Astrocyte (in vitro differentiated cells and primary cell): Measurements from ENCODE around the gene SLC22A4. TPM values are rescaled to one million over a fixed set of nuclear protein-coding genes. Genes with fewer than 3 reads are reported as not detected.

Experiments
- DNase-seq: peaks from one replicate; pipeline ENCODE4 v3.0.0-alpha.2; 2010; ENCODE audit warnings: low read depth
- FAIRE-seq: peaks from 2 replicates; lab custom pipeline; 2011; peaks lifted over from hg19 to GRCh38; lab: Jason Lieb, UNC
- H2AFZ ChIP-seq: 2 replicates; pipeline ENCODE4 v1.6.0; 2012; ENCODE audit warnings: low read depth, low read length, inconsistent platforms
- H3K27ac ChIP-seq: 2 replicates; pipeline ENCODE4 v1.5.1; 2011; ENCODE audit warnings: low read depth, low read length, inconsistent platforms
- H3K27me3 ChIP-seq: 2 replicates; pipeline ENCODE4 v1.6.0; 2011; ENCODE audit warnings: low read length, inconsistent platforms; ENCODE audit not compliant: insufficient read depth
- H3K36me3 ChIP-seq: 2 replicates; pipeline ENCODE4 v1.5.1; 2011; ENCODE audit warnings: low read length, inconsistent platforms; ENCODE audit not compliant: insufficient read depth
- H3K4me1 ChIP-seq: 2 replicates; pipeline ENCODE4 v1.5.1; 2011; ENCODE audit warnings: low read length, inconsistent platforms; ENCODE audit not compliant: insufficient read depth
- H3K4me2 ChIP-seq: 2 replicates; pipeline ENCODE4 v1.6.0; 2012; ENCODE audit warnings: low read length, inconsistent platforms
- H3K4me3 ChIP-seq: 2 replicates; pipeline ENCODE4 v1.5.1; 2011; ENCODE audit warnings: low read depth, mild to moderate bottlenecking, low read length, inconsistent platforms; ENCODE audit not compliant: insufficient read depth
- H3K79me2 ChIP-seq: 2 replicates; pipeline ENCODE4 v1.6.0; 2012; ENCODE audit warnings: mild to moderate bottlenecking, low read length, inconsistent platforms; ENCODE audit not compliant: insufficient read depth
- H3K9ac ChIP-seq: 2 replicates; pipeline ENCODE4 v1.6.0; 2012; ENCODE audit warnings: mild to moderate bottlenecking, low read length, inconsistent platforms
- H3K9me3 ChIP-seq: 2 replicates; pipeline ENCODE4 v1.5.1; 2012; ENCODE audit warnings: low read depth, mild to moderate bottlenecking, low read length, inconsistent platforms; ENCODE audit not compliant: insufficient read depth
- H4K20me1 ChIP-seq: 2 replicates; pipeline ENCODE4 v1.6.0; 2012; ENCODE audit warnings: low read length, inconsistent platforms; ENCODE audit not compliant: insufficient read depth
- H3K27ac Mint-ChIP-seq: one replicate; pipeline ENCODE4 v1.8.0; 2021; ENCODE audit warnings: mild to moderate bottlenecking, mixed read lengths; ENCODE audit not compliant: unreplicated experiment
- H3K27me3 Mint-ChIP-seq: one replicate; pipeline ENCODE4 v1.8.0; 2021; ENCODE audit warnings: low read depth, mixed read lengths; ENCODE audit not compliant: unreplicated experiment
- H3K36me3 Mint-ChIP-seq: one replicate; pipeline ENCODE4 v1.8.0; 2021; ENCODE audit warnings: low read depth, mixed read lengths; ENCODE audit not compliant: unreplicated experiment
- H3K4me1 Mint-ChIP-seq: one replicate; pipeline ENCODE4 v1.8.0; 2021; ENCODE audit warnings: low read depth, mixed read lengths; ENCODE audit not compliant: unreplicated experiment
- H3K4me3 Mint-ChIP-seq: one replicate; pipeline ENCODE4 v1.8.0; 2021; ENCODE audit warnings: mild to moderate bottlenecking, moderate library complexity, mixed read lengths; ENCODE audit not compliant: unreplicated experiment
- H3K9me3 Mint-ChIP-seq: one replicate; pipeline ENCODE4 v1.8.0; 2021; ENCODE audit warnings: mild to moderate bottlenecking, mixed read lengths; ENCODE audit not compliant: unreplicated experiment
- CTCF ChIP-seq: IDR thresholded peaks from 2 replicates; pipeline ENCODE4 v1.5.1; 2011; ENCODE audit warnings: low read depth, mild to moderate bottlenecking, inconsistent platforms, low read length, moderate library complexity; ENCODE audit not compliant: insufficient read depth
- EZH2 ChIP-seq: IDR thresholded peaks from 2 replicates; pipeline ENCODE4 v1.6.1; 2012; ENCODE audit warnings: mild to moderate bottlenecking, low read length, inconsistent platforms; ENCODE audit not compliant: insufficient read depth
- total RNA-seq: library from RNA; stranded (reverse); gene quantifications from 2 replicates; pipeline ENCODE4 v1.2.1, GENCODE V29; 2021

Gene SLC22A4
- total RNA-seq, 1 donor from 2014 or later = 4.5 TPM

GRCh38 chr5:132315529-132316067 is 21.4 kb downstream of the SLC22A4 start:
- no peaks in the 10 kb centered on the region for H3K27me3 Mint-ChIP-seq
- Histone ChIP-seq H3K79me2 (no peaks in the 10 kb centered on the region), H3K27me3 (no peaks in the 10 kb centered on the region), H3K36me3 (no peaks in the 10 kb centered on the region), H3K4me3 (no peak overlapping the region), H3K27ac (no peak overlapping the region), H3K9me3 (no peaks in the 10 kb centered on the region), H3K9ac (no peak overlapping the region), H4K20me1 (peaks cover 5% of the 10 kb centered on the region), H3K4me1 (peaks cover 7% of the 10 kb centered on the region), H2AFZ (no peak overlapping the region), H3K4me2 (no peak overlapping the region)
- no peak for TF ChIP-seq EZH2
- no peak for TF ChIP-seq CTCF
- H3K4me1 Mint-ChIP-seq = no peaks in the 10 kb centered on the region
- DNase-seq (no peak), FAIRE-seq (no peak)
- H3K27ac Mint-ChIP-seq = no peak overlapping the region
- H3K36me3 Mint-ChIP-seq = peaks cover 20% of the 10 kb centered on the region
- H3K9me3 Mint-ChIP-seq = peaks cover 2% of the 10 kb centered on the region
- H3K4me3 Mint-ChIP-seq = no peak overlapping the region

- Histone ChIP-seq H3K4me3 (no peak overlapping the region), H3K9me3 (no peaks in the 10 kb centered on the region), H3K9ac (no peak overlapping the region), H3K4me1 (peaks cover 5% of the 10 kb centered on the region), H3K27me3 (no peaks in the 10 kb centered on the region), H3K36me3 (peaks cover 2% of the 10 kb centered on the region), H4K20me1 (peaks cover 5% of the 10 kb centered on the region), H2AFZ (no peak overlapping the region), H3K27ac (no peak overlapping the region), H3K4me2 (no peak overlapping the region), H3K79me2 (no peaks in the 10 kb centered on the region)
- FAIRE-seq = no peak
- H3K27ac Mint-ChIP-seq = no peak overlapping the region
- no peak for DNase-seq
- H3K4me3 Mint-ChIP-seq = no peak overlapping the region
- no peaks in the 10 kb centered on the region for H3K27me3 Mint-ChIP-seq
- peaks cover 5% of the 10 kb centered on the region for H3K36me3 Mint-ChIP-seq
- TF ChIP-seq CTCF = no peak
- no peak for TF ChIP-seq EZH2
- no peaks in the 10 kb centered on the region for H3K9me3 Mint-ChIP-seq
- peaks cover 7% of the 10 kb centered on the region for H3K4me1 Mint-ChIP-seq
These were observed 25.8 kb downstream of the SLC22A4 start for GRCh38 chr5:132319975-132320374.

- Histone ChIP-seq H3K9ac (no peak overlapping the region), H3K27ac (no peak overlapping the region), H3K4me1 (peaks cover 5% of the 10 kb centered on the region), H3K79me2 (no peaks in the 10 kb centered on the region), H2AFZ (no peak overlapping the region), H3K27me3 (no peaks in the 10 kb centered on the region), H4K20me1 (peaks cover 5% of the 10 kb centered on the region), H3K9me3 (no peaks in the 10 kb centered on the region), H3K36me3 (peaks cover 2% of the 10 kb centered on the region), H3K4me2 (no peak overlapping the region), H3K4me3 (no peak overlapping the region)
- H3K4me1 Mint-ChIP-seq = peaks cover 7% of the 10 kb centered on the region
- H3K27ac Mint-ChIP-seq = no peak overlapping the region
- FAIRE-seq (no peak), DNase-seq (no peak)
- H3K27me3 Mint-ChIP-seq = no peaks in the 10 kb centered on the region
- no peaks in the 10 kb centered on the region for H3K9me3 Mint-ChIP-seq
- peaks cover 5% of the 10 kb centered on the region for H3K36me3 Mint-ChIP-seq
- no peak overlapping the region for H3K4me3 Mint-ChIP-seq
- TF ChIP-seq EZH2 (no peak), CTCF (no peak)
These were observed 27.0 kb downstream of the SLC22A4 start for GRCh38 chr5:132321109-132321721.
